Neutrophil (primary cell): ENCODE measurements around the gene MUC5B.
A peak's percentile ranks its signal among the peaks of the same experiment; 100 is the strongest.

Experiments
- H3K27ac ChIP-seq: fragments of 200-600 bp; sonication (generic); 2 replicates; pipeline ENCODE4 v1.5.1; 2016; ENCODE audit warnings: mild to moderate bottlenecking, moderate library complexity
- H3K27me3 ChIP-seq: fragments of 200-600 bp; sonication (generic); 2 replicates; pipeline ENCODE4 v1.6.0; 2016; ENCODE audit warnings: mild to moderate bottlenecking
- H3K36me3 ChIP-seq: fragments of 200-600 bp; sonication (generic); 2 replicates; pipeline ENCODE4 v1.5.1; 2017
- H3K4me1 ChIP-seq, 2 experiments: fragments of 200-600 bp in 1 of 2; sonication (generic) in 1 of 2; 1 replicate in 1 of 2; 2 replicates in 1 of 2; pipeline versions ENCODE4 v1.5.1 to v1.6.1; 2013 to 2016; ENCODE audit warnings: low read depth in 1 of 2, low read length in 1 of 2, mild to moderate bottlenecking in 1 of 2, moderate library complexity in 1 of 2; ENCODE audit not compliant: control insufficient read depth in 1 of 2, insufficient read depth in 1 of 2
- H3K4me3 ChIP-seq, 2 experiments: fragments of 200-600 bp in 1 of 2; sonication (generic) in 1 of 2; 1 replicate in 1 of 2; 2 replicates in 1 of 2; pipeline ENCODE4 v1.5.1; 2013 to 2016; ENCODE audit warnings: low read depth in 1 of 2, low read length in 1 of 2, mild to moderate bottlenecking in 1 of 2, moderate library complexity in 1 of 2
- H3K9me3 ChIP-seq: fragments of 200-600 bp; sonication (generic); 2 replicates; pipeline ENCODE4 v1.5.1; 2016
- TF ChIP-seq, protein P1 (sequence below): fragments of 200-600 bp; sonication (generic); IDR thresholded peaks from 2 replicates; pipeline ENCODE4 v1.5.1; 2016; ENCODE audit warnings: antibody characterized with exemption

The MUC5B gene

DNA sequence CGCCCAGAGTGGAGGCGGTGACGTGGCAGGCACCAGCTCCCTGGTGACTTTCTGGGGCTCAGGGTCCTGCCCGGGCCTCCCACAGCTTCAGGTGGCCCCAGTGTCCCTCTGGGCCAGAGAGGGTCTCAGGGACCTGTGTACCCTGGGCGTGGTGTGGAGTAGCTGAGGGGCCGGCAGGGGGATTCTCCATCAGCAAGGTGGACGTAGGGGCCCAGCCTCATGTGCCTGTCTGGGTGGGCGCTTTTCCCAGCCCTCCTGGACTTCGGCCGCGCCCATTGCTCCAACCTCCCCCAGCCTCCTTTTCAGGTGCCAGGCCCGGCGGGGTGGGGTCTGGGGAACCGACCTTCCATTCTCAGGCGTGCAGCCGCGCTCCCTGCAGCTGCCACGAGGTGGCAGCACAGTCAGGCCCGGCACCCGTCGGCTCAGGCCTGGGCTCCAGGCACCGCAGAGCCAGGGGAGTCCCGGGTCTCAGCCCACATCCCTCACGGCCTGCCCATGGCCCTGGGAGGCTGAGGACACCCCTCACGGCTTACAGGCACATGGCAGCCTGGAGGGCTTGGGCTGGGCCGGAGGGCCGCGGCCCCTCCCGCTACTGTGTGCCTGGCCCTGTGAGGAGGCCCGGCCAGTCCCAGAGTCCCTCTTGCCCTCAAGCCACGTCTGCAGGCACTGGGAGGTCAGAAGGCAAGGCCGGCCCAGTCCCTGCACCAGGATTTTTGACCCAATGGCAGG lies 19.9 kb upstream of the MUC5B start:
- no peaks in the 10 kb centered on the region for H3K36me3 ChIP-seq
- H3K27me3 ChIP-seq: peaks cover 10% of the 10 kb centered on the region
- no peak overlapping the region for H3K27ac ChIP-seq
- no peaks in the 10 kb centered on the region for H3K9me3 ChIP-seq
- TF ChIP-seq, protein P1, sequence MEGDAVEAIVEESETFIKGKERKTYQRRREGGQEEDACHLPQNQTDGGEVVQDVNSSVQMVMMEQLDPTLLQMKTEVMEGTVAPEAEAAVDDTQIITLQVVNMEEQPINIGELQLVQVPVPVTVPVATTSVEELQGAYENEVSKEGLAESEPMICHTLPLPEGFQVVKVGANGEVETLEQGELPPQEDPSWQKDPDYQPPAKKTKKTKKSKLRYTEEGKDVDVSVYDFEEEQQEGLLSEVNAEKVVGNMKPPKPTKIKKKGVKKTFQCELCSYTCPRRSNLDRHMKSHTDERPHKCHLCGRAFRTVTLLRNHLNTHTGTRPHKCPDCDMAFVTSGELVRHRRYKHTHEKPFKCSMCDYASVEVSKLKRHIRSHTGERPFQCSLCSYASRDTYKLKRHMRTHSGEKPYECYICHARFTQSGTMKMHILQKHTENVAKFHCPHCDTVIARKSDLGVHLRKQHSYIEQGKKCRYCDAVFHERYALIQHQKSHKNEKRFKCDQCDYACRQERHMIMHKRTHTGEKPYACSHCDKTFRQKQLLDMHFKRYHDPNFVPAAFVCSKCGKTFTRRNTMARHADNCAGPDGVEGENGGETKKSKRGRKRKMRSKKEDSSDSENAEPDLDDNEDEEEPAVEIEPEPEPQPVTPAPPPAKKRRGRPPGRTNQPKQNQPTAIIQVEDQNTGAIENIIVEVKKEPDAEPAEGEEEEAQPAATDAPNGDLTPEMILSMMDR: peak; percentile 78
- H3K4me3 ChIP-seq: no peak overlapping the region
- no peaks in the 10 kb centered on the region for H3K4me1 ChIP-seq

DNA sequence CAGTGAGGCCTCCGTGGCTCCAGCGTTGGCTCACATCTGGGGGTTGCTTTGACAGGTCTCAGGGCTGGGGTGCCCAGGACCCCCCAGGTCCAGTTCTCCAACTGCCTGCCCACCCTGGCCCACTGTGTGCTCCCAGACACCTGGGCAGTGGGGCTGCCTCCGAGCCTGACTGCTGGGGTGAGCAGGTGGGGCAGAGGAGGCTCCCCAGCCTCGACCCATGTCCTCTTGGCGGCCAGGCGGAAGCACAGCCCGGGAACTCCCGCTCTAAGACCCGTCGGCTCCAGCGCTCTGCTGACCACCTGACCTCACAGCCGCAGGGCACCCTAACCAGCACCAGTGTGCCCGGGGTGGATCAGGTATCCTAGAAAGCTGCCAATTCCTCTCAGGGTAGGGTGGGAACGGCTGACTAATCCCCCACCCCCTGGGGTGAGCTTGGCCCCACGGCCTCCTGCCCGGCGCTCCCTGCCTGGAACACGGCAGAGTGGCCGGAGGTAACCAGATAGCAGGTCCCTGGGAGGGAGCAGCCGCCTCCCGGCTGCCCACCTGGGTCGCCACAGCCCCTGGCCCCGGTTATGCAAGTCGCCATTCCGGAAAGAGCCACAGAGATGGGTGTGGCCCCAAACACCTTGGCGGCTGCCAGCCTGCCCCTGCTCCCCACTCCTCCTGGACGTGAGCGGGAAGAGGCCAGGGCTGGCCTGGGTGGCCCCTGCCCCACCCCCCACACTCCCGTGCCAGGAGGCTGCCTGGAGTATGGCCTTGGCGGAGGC lies 19.2 kb upstream of the MUC5B start:
- Histone ChIP-seq H3K27me3 (peaks cover 10% of the 10 kb centered on the region), H3K27ac (no peak overlapping the region), H3K36me3 (no peaks in the 10 kb centered on the region), H3K9me3 (no peaks in the 10 kb centered on the region), H3K4me3 (no peak overlapping the region), H3K4me1 (no peaks in the 10 kb centered on the region)
- TF ChIP-seq, protein P1: no peak

DNA sequence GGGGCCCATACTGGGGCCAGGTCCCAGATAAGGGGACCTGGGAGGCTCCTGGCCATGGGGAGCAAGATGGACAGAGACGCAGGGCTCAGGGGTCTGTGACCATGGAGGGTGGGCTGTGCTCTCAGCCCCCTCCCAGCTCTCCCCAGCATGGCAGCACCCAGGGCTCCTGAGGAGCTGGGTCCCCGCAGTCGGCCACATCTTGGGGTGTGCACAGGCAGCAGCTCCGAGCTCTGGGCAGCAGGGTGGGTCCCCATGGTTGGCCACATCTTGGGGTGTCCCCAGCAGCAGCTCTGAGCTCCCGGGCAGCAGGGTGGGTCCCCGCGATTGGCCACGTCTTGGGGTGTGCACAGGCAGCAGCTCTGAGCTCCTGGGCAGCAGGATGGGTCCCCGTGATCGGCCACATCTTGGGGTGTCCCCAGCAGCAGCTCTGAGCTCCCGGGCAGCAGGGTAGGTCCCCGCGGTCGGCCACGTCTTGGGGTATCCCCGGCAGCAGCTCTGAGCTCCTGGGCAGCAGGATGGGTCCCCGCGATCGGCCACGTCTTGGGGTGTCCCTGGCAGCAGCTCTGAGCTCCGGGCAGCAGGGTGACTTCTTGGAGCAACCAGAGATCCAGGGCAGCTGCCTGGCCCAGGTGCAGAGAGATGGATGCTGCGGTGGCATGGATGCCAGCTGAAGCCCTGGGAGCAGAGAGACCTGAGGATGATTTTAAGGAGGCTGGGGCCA lies 18.3 kb upstream of the MUC5B start:
- Histone ChIP-seq H3K36me3 (no peaks in the 10 kb centered on the region), H3K4me3 (no peak overlapping the region), H3K9me3 (no peaks in the 10 kb centered on the region), H3K27ac (no peak overlapping the region), H3K4me1 (no peaks in the 10 kb centered on the region), H3K27me3 (peaks cover 10% of the 10 kb centered on the region)
- TF ChIP-seq, protein P1: no peak

DNA sequence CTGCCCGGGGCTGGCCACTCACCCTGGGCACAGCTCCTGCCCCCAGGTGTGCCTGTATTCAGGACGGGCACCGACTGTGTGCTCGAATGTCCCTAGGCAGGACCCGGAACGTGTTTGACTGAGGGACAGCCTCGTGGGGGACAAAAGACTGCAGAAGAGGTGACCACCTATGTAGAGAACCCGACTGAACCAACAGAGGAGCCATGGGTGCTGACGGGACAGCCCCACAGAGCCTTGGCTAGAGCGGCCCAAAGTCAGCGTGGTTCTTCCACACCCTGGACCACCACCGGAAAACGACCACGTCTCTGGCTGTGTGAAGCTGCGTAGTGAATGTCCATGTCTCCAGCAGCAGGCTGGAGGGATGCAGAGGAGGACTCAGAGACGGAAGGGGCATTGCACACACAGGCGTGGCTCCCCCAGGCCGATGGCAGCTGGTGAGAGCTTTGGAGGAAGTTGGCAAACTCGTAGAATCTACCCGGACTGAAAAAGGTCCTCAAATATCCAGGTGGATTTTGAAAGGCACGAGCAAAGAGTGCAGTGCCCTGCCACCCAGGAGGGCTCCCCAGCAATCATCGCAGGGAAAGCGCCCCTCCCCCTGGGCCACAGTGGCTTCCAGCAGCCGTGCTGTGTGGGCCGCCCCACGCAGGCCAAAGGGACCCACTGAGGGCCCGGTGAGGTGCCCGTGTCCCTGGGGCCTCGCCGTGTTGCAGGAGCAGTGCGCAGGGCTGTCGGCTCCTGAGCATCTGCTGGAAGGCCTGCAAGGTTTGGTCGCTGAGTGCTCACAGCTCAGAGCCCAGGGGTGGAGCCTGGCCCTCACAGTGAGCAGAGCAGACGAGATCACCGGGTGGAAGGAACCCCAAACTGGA lies 17.5 kb upstream of the MUC5B start:
- Histone ChIP-seq H3K27me3 (peaks cover 10% of the 10 kb centered on the region), H3K27ac (no peak overlapping the region), H3K9me3 (no peaks in the 10 kb centered on the region), H3K36me3 (no peaks in the 10 kb centered on the region), H3K4me3 (no peak overlapping the region), H3K4me1 (no peaks in the 10 kb centered on the region)
- TF ChIP-seq, protein P1: no peak

DNA sequence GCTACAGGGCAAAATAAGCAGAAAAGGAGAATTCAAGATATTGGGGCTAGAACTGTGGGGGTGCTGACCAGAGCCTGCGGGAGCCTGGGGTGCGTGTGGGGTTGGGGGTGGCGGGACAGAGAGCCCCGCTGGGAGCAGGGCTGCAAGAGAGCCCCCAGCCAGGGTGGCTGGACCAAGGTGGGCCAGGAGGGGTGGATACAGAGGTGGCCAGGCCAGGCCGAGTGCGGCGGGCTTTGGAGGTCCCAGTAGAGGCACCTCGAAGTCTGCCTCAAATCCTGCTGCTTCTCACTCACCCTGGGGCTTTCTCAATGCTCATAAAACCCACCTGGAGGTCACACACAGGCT lies 16.9 kb upstream of the MUC5B start:
- H3K4me3 ChIP-seq: no peak overlapping the region
- no peaks in the 10 kb centered on the region for H3K4me1 ChIP-seq
- H3K36me3 ChIP-seq: no peaks in the 10 kb centered on the region
- no peak overlapping the region for H3K27ac ChIP-seq
- H3K9me3 ChIP-seq: no peaks in the 10 kb centered on the region
- TF ChIP-seq, protein P1: no peak
- H3K27me3 ChIP-seq: peaks cover 10% of the 10 kb centered on the region
